Measurements from ENCODE around the gene CST3.

GRCh38 chr20:23657202-23657601, 19.4 kb upstream of the CST3 start:
- TF ChIP-seq ZBTB7A (IDR thresholded peaks at IDR 0.05; ENCODE audit: low read depth): no peak
- no peak for TF ChIP-seq REST (IDR thresholded peaks at IDR 0.05; ENCODE audit: low read depth)
- TF ChIP-seq, protein P1, sequence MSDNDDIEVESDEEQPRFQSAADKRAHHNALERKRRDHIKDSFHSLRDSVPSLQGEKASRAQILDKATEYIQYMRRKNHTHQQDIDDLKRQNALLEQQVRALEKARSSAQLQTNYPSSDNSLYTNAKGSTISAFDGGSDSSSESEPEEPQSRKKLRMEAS (IDR thresholded peaks at IDR 0.05): no peak
- TF ChIP-seq RAD21 (IDR thresholded peaks at IDR 0.05; ENCODE audit: low read depth): no peak
- TF ChIP-seq CREB1 (IDR thresholded peaks at IDR 0.05; ENCODE audit: low read depth): no peak
- no peak for TF ChIP-seq NFIC (IDR thresholded peaks at IDR 0.05)

Measured in Ishikawa (cell line).